ENCODE measurements around the gene SMIM24. TPM values are rescaled to one million over a fixed set of nuclear protein-coding genes. Genes with fewer than 3 reads are reported as not detected.
"Not testable (repeated sequence)": the region's sequence is repeated elsewhere in the genome, so short reads cannot be mapped to it uniquely, and the experiment has no call there.

SMIM24 gene
- 0.54 TPM in 1 of 2 replicates, not detected in the other for total RNA-seq

DNA sequence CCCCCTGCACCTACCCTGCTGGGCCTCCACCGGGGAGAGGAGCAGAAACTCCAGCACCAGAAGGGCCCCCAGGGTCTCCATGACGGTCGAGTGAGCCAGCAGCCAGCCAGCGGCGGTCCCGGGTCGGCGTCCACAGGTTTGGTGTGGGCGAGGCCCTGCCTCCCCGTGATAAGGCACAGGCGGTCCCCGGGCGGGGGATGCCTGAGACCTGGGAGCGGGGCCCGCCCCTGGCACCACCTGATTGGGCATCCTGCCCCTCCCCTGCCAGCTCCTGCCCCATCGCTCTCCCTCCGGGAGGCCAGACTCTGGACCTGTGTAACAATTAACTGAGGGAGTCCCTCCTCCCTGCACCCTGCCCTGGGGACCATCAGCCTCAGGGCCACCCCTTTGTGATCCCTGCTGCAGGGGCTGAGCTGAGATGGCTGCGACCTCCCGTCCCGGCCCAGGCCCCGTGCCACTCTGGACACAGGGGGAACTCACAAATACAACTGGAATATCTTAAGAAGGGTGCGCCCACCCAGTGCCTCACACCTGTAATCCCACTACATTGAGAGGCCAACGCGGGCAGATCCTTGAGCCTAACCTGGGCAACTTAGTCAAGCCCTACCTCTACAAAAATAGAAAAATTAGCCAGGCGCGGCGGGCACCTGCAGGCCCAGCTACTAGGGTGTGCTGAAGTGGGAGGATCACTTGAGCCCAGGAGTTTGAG lies at the start of gene SMIM24:
Gene SMIM24, minus strand, starts transcription at position 143 of the 709 bp plus-strand sequence. Its CDS starts 62 bp downstream, at position 81.
- intact Hi-C loops (cut with micrococcal nuclease): loop anchor here (10.0 kb wide), 1 partner anchor 836 kb away; no protein-coding TSS in a partner anchor

DNA sequence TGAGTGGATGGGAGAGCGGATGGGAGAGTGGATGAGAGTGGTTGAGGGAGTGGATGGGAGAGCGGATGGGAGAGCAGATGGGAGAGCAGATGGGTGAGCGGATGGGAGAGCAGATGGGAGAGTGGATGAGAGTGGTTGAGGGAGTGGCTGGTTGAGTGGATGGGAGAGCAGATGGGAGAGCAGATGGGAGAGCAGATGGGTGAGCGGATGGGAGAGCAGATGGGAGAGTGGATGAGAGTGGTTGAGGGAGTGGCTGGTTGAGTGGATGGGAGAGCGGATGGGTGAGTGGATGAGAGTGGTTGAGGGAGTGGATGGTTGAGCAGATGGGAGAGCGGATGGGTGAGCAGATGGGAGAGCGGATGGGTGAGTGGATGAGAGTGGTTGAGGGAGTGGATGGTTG lies 49.0 kb upstream of the SMIM24 start:
- intact Hi-C loops (cut with micrococcal nuclease): not testable (repeated sequence)

DNA sequence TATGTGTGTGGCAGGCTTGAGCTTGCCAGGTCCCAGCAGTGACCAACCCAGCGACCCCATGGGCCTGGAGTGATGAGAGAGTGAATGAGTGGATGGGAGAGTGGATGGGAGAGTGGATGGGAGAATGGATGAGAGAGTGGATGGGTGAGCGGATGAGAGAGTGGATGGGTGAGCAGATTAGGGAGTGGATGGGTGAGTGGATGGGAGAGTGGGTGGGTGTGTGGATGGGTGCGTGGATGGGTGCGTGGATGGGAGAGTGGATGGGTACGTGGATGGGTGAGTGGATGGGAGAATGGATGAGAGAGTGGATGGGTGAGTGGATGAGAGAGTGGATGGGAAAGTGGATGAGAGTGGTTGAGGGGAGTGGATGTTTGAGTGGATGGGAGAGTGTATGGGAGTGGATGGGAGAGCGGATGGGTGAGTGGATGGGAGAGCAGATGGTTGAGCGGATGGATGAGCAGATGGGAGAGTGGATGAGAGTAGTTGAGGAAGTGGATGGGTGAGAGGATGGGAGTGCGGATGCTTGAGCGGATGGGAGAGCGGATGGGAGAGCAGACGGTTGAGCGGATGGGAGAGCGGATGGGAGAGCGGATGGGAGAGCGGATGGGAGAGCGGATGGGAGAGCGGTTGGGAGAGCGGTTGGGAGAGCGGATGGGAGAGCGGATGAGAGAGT lies 48.4 kb upstream of the SMIM24 start:
- intact Hi-C loops (cut with micrococcal nuclease): no loop called here

DNA sequence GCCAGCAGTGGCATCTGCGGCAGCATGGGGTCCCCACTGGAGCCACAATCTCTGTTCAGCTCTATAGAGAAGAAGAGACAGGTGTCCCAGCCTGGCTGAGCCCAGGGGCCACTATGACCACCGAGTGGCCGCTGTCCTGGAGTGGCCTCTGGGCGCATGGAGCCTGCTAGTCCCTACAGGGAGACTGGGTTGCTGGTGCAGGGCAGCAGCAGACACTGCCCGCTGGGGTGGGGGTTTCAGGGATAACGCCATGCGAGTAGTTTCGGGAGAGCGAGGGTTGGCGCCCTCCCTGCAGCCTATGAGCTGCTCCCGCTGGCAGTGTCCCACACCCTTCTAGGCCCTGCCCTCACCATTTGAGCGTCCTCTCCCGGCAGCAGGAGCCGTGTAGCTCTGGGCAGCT lies 47.8 kb upstream of the SMIM24 start:
- intact Hi-C loops (cut with micrococcal nuclease): no loop called here

DNA sequence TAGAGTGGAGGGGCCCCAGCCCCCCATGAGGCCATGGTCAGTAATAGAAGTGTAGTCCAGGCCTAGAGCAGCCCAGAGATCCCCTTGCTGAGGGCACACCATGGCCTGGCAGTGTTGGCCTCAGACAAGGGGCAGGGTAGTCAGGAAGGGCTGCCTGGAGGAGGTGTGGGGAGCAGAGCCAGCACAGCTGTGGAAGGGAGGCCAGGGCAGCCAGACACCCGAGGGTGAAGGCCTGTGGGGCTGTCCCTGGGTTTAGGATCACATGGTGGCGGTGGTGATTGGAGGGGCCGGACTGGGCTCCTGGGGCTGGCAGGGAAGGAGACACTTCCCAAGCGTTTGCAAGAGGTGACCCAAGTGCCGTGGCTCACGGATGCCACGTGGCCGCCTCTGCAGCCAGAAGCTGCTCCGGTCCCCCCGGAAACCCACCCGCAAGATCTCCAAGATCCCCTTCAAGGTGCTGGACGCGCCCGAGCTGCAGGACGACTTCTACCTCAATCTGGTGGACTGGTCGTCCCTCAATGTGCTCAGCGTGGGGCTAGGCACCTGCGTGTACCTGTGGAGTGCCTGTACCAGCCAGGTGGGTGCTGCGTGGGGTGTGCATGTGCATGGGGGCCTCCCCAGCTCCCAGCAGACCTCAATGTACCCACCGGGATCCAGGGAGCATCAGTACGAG lies 47.0 kb upstream of the SMIM24 start:
- intact Hi-C loops (cut with micrococcal nuclease): no loop called here

DNA sequence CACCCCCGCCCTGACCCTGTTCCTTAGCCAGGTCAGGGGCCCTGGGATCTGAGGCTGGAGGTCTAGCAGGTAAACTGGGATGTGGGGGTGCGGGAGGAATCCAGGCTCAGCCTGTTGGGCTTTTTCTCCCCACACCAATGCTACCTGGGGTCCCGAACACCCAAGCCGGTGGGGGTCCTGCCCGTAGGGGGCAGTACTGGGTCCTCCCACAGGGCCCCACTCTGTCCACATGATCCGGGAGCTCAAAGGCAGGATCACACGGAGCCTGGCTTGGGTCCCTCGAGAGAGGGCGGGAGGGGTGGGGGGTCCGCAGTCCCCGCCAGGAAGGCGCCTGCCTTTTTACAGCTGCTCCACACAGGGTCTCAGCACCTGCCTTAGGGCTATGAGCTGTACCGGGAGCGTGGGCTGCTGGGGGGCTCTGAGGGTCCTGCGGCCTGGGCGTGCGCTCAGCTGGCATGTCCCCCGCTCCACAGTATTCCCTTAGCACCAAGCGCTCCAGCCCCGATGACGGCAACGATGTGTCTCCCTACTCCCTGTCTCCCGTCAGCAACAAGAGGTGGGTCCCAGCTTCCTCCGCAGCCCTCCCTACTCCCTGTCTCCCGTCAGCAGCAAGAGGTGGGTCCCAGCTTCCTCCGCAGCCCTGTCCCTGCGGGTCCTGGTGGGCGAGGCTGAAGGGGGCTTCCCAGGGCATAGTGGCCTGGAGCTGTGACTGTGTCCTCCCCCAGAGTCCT lies 46.3 kb upstream of the SMIM24 start:
- intact Hi-C loops (cut with micrococcal nuclease): no loop called here

DNA sequence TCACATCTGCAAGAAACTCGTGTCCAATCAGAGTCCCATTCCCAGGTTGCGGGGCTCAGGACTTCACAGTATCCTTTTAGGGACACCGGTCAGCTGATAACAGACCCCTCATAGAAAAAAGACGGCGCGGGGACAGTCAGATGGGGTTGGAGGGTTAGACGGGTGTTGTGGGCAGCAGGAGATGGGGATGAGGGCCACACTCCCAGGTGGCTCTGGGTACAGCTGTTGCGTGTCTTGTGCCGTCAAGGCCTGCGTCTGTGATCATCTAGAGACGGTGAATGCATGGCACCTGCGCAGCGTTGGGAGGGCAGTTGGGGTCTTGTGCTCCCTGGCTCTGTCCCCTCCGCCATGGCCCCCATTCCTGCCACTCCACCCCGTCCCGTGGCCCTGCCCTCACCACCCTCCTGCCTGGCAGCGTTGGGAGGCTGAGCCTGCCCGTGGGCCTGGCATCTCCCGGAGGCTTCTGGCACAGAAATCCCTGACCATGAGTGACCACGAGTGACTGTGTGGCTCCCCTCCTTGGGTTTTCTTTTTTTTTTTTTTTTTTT lies 44.7 kb upstream of the SMIM24 start:
- intact Hi-C loops (cut with micrococcal nuclease): no loop called here

DNA sequence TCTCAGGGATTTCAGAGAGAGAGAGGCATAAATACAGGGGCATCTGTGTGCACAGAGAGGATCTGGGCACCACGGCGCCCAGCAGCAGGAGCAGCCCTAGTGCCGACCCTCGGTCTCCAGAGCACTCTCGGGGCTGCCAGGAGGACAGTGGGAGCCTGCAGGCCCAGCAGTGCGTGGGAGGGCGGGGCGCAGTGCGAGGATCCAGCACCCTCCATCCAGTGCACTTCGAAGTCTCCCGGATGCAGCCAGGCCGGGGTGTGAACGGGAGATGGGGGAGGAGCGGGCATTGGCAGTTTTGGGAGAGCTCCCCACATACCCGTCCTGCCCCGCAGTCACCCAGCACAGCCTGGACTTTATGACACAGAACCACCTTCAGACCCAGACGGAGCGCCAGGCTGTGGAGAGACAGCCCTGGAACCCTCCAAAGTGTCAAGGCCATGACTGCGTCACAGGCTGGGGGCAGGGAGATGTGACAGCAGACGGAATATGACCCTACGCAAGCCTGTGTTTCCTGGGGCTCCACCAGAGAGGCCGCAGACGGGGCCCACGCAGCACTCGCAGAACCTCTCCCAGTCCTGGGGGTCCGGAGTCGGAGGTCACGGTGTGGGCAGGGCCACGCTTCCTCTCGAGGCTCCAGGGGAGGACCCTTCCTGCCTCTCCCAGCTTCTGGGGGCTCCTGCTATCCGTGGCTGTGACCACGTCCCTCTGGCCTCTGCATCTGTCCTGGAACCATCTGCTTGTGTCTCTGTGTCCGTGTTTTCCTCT lies 43.9 kb upstream of the SMIM24 start:
- intact Hi-C loops (cut with micrococcal nuclease): no loop called here

DNA sequence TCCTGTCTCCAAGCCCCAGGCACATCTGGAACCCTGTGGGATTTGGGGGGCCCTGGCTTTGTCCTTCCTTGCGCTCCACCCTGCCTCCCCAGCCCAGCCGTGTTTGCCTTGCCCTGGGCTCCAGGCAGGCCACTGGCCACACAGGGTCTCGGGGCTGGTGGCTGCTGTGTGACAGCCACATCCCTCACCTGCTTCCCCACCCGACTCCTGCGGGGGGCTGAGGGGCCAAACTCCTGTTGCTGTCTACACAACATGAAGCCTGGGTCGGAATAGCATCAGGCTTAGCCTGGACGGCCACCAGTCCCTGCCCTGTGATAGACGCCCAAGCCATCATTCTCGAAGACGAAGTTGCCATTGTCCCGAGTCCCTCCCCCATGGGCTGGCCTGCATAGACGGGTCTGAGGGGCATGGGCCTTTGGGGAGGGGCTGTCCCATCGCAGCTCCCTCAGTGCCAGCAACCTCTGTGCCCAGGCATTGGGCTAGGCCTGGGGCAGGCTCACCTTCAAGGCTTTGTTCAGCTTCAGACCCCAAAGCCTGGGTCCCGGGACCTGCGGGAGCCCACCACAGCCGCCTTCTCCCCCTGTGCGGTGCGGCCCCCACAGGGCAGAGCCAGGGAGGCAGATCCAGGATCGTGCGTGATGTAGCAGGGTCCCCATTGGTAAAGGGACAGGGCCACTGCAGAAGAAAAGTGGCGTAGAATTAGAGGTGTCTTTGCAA lies 43.2 kb upstream of the SMIM24 start:
- intact Hi-C loops (cut with micrococcal nuclease): no loop called here

DNA sequence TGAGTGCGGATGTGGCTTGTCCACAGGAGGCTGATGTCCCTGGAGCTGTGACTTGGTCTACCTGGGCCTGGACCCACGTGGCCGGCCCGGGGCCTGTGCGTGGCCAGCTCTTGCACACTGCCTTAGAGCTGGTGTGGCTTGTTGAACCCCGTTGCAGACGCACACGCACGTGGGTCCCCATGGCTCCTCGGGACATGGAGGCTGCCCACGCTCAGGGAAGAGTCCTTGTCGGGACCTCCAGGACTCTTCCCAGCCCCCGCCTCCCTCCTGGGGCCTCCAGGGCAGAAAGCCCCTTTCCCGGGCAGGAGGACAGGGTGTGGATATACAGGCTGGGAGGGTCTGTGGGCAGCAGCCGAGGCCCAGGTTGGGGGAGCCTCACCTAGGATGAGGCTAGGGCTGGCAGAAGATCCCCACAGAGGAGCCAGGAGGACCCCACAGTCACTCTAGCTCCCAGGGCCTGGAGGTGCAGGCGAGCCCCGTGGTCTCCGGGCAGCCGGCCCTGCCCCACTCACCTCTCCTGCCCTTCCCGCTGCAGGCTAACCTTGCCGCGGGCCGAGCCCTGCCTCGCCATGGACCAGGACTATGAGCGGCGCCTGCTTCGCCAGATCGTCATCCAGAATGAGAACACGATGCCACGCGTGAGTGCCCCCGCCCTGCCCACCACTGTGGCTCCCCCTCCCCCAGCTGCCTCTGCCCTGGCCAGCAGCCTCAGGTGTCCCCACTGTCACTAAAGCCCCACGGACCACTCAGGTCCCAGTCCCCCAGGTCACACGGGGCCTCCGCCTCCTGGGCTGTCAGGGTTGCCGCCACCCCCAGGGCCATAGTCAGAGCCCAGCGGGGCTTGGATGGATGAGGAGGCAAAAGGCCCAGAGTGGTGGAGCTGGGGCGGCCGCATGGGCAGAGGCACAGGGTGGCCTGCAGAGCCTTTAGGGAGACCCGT lies 42.4 kb upstream of the SMIM24 start:
- intact Hi-C loops (cut with micrococcal nuclease): no loop called here

DNA sequence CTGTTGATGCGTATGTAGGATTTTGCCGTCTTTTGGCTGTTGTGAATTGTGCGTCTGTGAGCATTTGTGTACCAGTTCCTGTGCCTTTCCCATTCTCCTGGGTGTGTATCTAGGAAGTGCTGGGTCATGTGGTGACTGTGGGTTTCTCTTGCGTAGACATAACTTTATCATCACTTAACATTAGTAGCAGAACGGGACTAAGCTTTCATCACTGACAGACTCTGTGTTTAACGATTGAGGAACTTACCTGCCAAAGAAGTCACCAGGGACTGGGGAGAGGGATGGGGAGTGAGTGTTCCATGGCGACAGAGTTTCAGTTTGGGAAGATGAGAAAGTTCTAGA lies 40.8 kb upstream of the SMIM24 start:
- intact Hi-C loops (cut with micrococcal nuclease): no loop called here

DNA sequence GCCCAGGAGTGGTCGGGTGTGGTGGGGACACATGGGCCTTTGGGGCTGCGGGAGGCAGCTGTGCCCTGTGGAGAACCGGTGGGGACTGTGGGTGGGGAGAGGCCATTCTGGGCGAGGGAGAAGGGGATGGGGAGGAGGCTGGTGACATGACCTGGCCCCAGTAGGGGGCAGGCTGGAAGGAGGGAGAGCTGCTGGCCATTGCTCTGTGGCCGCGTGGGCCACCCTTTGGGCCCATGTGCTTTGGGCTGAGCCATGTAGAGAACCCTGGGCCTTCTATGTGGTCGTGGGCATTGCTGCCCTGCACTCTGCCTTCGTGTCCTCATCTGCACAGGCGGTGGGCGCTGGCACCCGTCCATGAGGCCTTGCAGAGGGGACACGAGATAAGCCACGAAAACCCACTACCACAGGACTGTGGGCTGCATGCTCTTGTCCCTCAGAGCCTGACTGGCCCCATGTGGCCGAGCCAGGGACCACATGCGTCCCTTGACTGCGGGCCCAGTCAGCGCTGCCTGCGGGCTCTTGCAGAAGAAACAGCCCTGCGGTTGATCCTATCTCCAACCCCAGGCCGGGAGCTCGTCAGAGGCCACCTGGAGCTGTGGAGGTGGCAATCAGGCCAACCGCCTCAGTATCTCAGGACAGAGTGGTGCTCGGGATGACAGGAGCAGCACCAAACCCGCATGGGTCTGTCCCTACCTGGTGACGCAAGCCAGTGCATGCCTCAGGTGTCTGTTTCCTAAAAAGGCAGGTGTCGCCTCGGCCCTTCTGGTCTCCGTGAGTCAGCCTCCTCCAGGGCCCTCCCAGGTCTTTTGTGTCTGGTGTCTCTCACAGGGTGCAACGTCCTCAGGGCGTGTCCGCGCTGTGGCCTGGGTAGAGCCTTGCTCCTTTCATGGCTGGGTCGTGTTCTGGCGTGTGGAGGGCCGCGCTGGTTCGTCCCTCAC lies 40.1 kb upstream of the SMIM24 start:
- intact Hi-C loops (cut with micrococcal nuclease): no loop called here

DNA sequence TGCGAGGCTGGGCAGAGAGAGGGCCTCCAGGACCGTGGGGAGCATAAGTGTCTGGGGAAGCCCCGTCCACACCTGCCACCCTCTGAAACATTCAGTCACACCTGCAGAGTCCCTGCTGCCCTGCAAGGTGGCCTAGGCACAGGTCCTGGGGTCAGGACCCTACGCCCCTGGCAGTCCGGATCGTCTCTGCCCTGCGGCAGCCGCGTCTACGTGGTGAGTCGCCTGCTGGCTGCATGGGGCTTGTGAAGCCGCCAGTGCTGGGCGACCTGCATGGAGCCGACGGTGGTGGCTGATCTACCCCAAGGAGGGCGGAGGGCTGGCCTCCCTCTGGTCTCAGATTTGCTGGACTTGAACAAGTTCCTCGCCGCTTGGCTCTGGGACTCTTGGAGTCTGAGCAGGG lies 38.8 kb upstream of the SMIM24 start:
- intact Hi-C loops (cut with micrococcal nuclease): no loop called here

DNA sequence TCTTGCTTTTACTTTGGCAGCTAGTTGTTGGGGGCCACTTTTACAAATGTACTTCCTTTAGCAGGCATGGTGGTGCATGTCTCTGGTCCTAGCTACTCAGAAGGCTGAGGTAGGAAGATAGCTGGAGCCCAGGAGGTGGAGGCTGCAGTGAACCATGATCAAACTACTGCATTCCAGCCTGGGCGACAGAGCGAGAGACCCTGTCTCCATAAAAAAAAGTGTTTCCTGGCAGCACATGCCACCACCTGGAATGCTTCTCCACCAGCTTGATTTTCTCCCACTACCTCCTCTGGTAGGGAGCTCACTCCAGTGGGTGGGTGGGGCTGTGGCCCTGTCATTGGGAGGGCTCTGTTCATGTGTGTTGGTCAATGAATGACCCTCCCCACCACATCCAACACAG lies 38.3 kb upstream of the SMIM24 start:
- intact Hi-C loops (cut with micrococcal nuclease): no loop called here

DNA sequence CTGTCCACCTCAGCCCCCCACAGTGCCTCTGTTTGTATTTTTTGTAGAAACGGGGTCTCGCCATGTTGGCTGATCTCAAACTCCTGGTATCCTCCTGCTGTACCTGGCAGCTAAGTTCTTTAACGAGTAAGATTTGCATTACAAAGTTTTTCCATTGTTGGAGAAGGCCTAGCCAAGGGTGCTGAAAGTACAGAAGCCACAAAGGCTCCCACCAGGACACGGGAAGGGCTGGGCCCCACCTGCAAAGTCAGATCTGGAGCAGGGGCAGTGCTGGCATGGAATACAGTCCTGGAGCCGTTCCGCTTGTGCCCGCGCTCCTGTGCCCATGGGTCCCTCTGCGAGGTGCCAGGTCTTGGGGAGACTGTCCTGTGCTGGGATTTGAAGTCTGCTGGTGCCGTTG lies 37.9 kb upstream of the SMIM24 start:
- intact Hi-C loops (cut with micrococcal nuclease): no loop called here

DNA sequence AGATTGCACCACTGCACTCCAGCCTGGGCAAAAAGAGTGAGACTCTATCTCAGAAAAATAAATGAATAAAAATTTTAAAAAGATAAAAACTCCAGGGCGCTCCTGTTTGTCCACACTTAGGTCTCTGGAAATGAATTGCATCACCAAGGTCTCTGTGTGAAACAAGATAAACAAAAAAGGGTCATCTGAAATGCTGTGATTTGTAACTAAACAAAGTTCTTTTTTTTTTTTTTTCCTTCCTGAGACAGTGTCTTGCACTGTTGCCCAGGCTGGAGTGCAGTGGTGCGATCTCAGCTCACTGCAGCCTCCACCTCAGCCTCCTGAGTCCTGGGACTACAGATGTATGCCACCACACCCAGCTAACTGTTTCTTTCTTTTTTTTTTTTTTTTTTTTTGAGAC lies 37.3 kb upstream of the SMIM24 start:
- intact Hi-C loops (cut with micrococcal nuclease): no loop called here

DNA sequence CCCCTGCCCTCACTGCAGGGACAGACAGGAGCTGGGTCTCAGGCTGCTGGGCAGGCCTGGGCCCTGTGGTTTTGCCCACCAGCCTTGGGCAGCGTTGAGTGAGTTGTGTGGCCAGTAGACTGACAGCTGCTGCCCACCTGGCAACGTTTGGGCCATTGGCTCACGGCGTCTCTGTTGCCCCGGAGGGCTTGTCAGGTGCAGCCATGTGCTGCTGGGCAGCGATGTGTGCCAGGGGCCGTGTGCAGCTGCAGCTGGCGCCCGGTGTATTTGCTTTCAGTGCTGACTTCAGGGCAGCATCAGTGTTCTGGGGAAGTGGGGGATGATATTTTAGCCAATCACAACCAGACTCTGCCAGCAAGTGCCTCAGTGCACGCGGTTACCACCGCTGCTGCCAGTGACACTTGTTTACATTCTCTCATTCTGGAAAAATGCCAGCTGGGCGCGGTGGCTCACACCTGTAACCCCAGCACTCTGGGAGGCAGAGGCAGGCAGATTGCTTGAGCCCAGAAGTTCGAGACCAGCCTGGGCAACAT lies 36.4 kb upstream of the SMIM24 start:
- intact Hi-C loops (cut with micrococcal nuclease): no loop called here

All from T-helper 1 cell treated with Interleukin-12 subunit alpha and Interleukin-12 subunit beta and Interleukin-4 antibody, amounts not matched to agents 30 ng/mL and 1 ng/mL, for 36 hours (primary cell).